ENCODE results near the gene CMTM1. TPM values are rescaled to one million over a fixed set of nuclear protein-coding genes. Genes with fewer than 3 reads are reported as not detected.

CMTM1 gene
- total RNA-seq, 1 experiment from 2014 or later: 2.6 TPM

- 0 out of 4 replicates have a peak, but pooled peaks cover 0 to 3% of the 10 kb centered on the region in 2 experiments for H3K4me1 Mint-ChIP-seq
Measured at GRCh38 chr16:66522816-66523590, 43.2 kb upstream of the CMTM1 start.

More at GRCh38 chr16:66522816-66523590, 43.2 kb upstream of the CMTM1 start:
- Histone ChIP-seq H3K9me3 (ENCODE audit: control insufficient read depth, low read depth, low read length) (no peaks in the 10 kb centered on the region), H2BK15ac (ENCODE audit: low read depth, low read length) (no peak overlapping the region), H2AK5ac (ENCODE audit: insufficient read length, low read length) (no peak overlapping the region), H4K20me1 (ENCODE audit: control insufficient read depth, insufficient read depth, insufficient read length) (no peaks in the 10 kb centered on the region), H4K91ac (ENCODE audit: insufficient read length, low read depth, low read length) (no peak overlapping the region), H3K23ac (ENCODE audit: insufficient read length, low read depth, low read length) (no peak overlapping the region), H3T11ph (ENCODE audit: low read length) (no peak overlapping the region), H3K4me1 (ENCODE audit: insufficient read depth, low read length) (no peaks in the 10 kb centered on the region), H3K27ac (ENCODE audit: insufficient read length, low read depth, low read length) (no peak overlapping the region), H2BK5ac (ENCODE audit: insufficient read length, low read length) (no peak overlapping the region), H3K4ac (ENCODE audit: low read depth, low read length) (no peak overlapping the region), H4K8ac (replicated peaks; ENCODE audit: insufficient read length, low read depth, low read length) (no peak overlapping the region), H2BK120ac (ENCODE audit: low read depth, low read length, poor library complexity, severe bottlenecking) (no peak overlapping the region), H3K23me2 (ENCODE audit: insufficient read length, low read depth, low read length, poor library complexity, severe bottlenecking) (no peaks in the 10 kb centered on the region), H3K14ac (ENCODE audit: insufficient read depth, low read length) (no peak overlapping the region), H4K5ac (ENCODE audit: insufficient read length, low read depth, low read length) (no peak overlapping the region), H3K79me1 (ENCODE audit: insufficient read depth, low read depth, low read length, poor library complexity, severe bottlenecking) (no peaks in the 10 kb centered on the region), H3K4me2 (ENCODE audit: insufficient read depth, insufficient read length, low read length) (no peak overlapping the region), H3K18ac (ENCODE audit: insufficient read length, low read depth, low read length) (no peak overlapping the region), H2BK20ac (ENCODE audit: low read depth, low read length, poor library complexity, severe bottlenecking) (no peak overlapping the region), H2BK12ac (ENCODE audit: insufficient read length, low read depth, low read length) (no peak overlapping the region), H3K27me3 (ENCODE audit: insufficient read depth, low read length) (no peaks in the 10 kb centered on the region), H3K79me2 (ENCODE audit: insufficient read depth, low read length) (no peaks in the 10 kb centered on the region), H3K56ac (ENCODE audit: insufficient read length, low read depth, low read length) (no peak overlapping the region), H3K9ac (ENCODE audit: extremely low read depth, insufficient read length, low read length) (no peak overlapping the region), H2AFZ (ENCODE audit: low read length) (no peak overlapping the region)
- H3K27me3 Mint-ChIP-seq (ENCODE audit: low read depth): peaks cover 2% of the 10 kb centered on the region; the same call in 1 of the 2 replicates
- TF ChIP-seq CTCF (conservative IDR thresholded peaks at IDR 0.05): no peak
- no peak overlapping the region for H3K4me3 Mint-ChIP-seq
- no peaks in the 10 kb centered on the region for H3K9me3 Mint-ChIP-seq
- no peak overlapping the region for H3K27ac Mint-ChIP-seq
- no peak for DNase-seq
- WGBS (ENCODE audit: extremely low coverage, insufficient read length, low lambda C conversion rate): no CpG with 5 or more reads among the region's 11 CpGs
- H3K36me3 Mint-ChIP-seq (ENCODE audit: insufficient read depth in 1 of 3, low read depth in 3 of 3): peaks cover 0 to 3% (median 0%) of the 10 kb centered on the region in 3 experiments; a peak in 3 of 7 replicates

All from H9 (cell line).